GM19025 (cell line): Measurements from ENCODE around the gene ABHD14A.
A peak's percentile ranks its signal among the peaks of the same experiment; 100 is the strongest.

Experiments used
- ATAC-seq: cut with Tn5 transposase; IDR thresholded peaks from one replicate; pipeline ENCODE4 v1.9.1; 2021; ENCODE audit warnings: mild to moderate bottlenecking, low read depth, moderate library complexity; ENCODE audit not compliant: unreplicated experiment

ABHD14A gene

DNA sequence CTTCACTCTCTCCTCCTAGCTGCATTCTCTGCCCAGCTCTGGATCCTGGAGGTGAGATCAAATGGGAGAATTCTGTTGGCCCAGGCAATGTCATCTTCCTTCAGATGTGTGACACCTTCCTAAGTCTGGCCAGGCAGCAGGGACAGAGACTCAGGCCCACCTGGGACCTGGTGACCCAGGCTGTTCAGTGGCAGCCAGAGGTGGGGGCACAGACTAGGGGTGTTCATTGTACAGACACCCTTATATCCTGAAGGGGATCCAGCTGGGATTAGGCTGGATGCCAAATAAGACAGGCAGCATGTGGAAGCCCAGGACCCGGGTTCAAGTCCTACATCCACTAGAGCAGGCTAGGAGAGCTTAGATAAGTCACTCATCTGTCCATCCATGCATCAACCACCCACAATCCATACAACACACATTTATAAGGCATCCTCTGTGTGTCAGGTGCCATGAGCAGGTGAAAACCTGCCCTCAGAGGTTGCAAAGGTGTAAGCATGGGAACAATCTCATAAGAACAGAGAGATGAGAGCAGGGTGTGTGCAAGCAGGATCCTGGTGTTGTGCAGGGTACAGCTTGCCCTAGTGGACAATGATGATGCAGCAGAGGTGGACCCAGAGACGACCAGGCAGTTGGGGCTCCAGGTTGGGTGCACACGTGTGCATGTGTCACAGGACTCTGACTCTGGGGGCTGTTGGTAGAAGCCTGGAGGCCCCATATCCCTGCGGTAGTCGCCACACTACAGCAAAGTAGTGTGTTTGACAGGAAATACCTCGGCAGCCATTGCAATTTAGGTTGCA lies 39.1 kb downstream of the ABHD14A start:
- ATAC-seq = no peak

DNA sequence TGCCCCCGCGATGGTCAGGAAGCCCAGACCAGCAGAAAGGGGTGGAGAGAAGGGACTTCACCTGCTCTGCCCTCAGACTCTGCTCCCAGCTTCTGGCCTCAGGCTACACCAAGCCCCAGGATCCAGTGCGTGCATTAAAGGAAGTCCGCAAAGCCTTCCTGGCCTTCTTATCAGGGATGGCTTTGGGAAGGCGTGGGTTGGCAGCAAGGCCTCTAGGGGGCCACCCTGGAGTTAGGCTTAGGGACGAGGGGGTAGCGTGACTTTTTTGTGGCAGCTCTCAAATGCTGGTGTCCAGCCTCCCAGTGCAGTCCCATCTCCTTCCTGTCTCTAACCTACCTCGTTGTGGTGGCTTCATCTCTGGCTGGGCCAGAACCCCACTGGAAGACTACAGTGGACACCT lies 39.7 kb downstream of the ABHD14A start:
- no peak for ATAC-seq

DNA sequence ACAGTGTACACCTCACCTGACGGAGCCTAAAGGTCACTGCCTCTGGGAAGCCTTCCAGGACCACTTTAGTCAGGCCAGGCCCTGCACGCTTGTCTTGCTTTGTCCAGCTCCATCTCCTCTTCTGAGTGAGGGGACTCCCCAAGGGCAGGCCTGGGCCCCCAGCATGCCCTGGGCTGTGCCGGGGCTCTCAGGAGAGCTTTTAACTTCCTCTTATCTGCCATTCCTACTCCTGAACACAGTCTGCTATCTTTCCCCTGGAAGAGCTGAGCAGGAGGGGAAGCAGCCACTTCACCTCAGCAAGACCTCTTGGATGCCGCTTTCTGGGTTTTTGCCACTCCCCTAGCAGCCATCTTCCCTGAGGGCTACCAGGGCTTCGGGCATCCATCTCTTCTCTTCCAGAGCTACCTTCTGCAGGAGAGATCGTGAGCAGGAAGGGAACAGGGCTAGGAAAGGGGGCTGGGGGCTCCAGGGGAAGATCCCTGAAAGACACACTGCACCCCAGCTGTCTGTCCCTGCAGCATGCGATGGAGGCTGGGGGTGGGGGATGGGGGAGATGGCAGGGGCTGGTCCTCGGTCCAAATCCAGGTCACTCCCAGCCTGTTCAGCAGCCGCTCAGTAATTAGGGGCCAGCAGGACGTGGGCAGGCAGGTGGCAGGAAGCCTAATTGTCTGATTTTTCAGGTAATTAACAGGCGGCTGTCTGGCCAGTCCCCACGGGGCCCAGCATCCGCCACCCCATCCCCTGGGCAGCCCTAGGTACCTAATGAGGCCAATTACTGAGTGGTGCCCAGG lies 40.8 kb downstream of the ABHD14A start:
- no peak for ATAC-seq

DNA sequence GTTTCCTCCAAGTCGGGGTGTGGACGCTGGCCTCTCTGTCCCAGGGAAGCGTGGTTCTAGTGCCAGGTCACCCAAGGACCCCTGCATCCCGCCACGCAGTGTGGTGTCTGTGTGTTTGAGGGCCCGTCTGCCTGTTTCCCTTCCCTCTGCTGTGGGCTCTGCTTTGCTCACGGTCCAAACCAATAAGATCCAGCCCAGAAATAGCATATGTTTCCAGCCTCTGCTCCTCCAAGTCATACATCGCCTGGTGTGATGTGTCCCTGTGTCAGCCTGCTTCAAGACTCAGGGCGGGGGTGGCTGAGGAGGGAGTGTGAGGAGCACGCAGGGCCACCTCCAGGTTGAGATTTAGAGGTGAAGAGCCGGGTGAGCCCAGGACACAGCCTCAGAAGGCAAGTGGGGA lies 42.7 kb downstream of the ABHD14A start:
- no peak for ATAC-seq

DNA sequence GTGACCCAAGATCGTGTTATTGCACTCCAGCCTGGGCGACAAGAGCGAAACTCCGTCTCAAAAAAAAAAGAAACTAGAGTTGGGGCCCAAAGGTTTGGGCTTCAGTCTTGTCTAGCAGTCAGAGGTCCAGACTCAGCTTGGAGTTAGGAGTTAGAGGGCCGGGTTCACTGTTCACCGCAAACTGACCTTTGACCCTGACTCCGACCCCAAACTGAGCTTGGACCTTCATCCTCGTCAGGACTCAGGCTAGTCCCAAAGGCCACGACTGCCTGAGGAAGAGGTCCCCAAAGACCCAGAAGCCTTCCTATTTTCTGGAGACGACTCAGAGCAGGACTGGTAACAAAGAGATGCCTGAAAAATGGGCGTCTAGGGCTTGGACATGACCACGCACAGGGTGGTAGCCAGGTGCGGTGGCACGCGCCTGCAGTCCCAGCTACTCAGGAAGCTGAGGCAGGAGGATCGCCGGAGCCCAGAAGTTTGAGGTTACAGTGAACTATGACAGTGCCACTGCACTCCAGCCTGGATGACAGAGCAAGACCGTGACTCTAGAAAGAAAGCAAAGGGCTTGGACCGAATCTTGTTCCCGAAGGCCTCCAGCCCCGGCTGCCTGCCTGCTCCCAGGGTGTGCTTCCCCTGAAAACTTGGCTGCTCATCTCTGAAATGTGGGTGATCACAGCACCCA lies 43.6 kb downstream of the ABHD14A start:
- ATAC-seq = no peak

DNA sequence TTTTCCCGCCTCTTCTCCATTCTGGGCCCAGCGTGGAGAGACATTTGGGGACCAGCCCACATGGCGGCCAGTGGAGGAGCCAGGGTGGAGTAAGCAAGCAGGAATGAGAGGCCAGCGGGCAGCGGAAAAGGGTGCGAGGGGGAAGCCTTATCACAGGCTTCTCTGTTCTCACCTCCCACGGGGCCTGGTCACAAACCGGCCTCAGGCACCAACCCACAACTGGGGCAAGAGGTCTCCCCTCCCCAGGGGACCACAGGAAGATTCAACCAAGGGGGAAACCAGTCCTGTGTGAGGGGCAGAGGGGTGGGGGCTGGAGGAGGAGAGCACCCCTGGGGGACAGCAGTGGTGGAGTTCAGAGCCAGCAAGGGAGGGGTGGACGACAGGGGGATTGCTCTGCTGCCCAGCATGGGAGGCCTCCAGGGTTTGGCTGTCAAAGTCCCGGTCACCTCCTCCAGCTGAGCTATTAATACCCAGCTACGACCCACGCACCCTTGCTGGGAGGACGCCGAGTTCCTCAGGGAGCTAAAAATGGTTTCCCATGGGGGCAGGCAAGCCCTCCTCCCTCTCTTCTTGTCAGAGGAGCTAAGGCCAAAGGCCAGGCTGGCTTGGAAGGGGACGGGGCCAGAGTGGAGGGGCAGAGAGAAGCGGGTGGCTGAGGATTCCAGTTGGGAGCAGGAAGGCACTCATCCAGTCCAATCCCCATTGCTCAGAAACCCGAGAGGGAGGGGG lies 44.7 kb downstream of the ABHD14A start:
- ATAC-seq = no peak

DNA sequence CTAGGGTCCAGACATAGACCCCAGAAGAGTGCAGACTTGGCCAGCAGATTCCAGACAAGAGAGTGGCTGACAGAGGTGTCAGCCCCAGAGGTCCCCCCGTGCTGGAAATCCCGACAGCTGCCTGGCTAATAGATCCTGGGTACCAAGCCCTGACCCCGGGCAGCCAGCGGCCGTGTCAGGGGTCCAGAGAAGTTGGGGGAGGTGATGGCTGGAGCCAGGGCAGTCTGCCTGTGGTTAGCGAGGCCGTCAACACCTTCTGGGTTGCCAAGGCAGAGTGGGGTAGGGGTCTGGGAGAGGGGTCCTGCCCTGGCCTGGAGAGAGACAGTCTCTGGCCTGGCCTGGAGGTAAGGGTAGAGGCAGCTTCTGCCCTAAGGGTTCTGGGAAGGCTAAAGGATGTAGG lies 45.9 kb downstream of the ABHD14A start:
- no peak for ATAC-seq

DNA sequence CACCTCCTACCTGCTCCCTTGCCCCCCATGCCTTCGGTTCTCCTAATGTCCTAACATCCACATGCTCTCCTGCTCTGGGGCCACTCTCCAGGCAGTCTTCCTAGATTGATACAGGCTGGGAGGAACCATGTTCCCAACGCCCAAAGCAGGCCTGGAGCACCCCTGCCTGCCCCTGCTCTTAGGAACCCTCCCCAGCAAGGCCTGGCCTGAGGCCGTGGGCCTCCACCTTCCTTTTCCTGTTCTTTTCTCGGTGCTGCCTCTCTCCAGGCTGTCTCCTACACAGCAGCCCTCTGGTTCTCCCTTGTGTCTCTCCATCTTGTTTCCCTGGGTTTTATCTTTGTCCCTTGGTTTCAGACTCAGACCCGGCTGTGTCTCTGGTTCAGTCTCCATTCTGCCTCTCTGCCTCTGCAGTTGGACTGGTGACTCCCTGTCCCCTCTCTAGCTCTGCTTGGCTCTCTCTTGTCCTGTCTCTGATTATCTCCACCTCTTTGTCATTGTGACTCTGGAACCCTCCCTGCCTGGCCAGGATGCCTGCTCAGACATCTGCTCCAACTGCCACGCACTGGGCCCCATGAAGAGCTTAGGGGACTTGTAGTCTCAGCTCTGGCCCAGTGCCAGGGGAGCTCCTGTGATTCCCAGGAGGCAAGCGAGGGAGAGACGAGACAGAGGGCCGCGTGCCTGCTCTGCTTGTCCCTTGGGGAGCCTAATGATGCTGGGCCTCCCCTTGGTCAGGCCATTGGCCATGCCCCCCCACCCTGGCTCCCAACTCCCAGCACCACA lies 46.8 kb downstream of the ABHD14A start:
- no peak for ATAC-seq

DNA sequence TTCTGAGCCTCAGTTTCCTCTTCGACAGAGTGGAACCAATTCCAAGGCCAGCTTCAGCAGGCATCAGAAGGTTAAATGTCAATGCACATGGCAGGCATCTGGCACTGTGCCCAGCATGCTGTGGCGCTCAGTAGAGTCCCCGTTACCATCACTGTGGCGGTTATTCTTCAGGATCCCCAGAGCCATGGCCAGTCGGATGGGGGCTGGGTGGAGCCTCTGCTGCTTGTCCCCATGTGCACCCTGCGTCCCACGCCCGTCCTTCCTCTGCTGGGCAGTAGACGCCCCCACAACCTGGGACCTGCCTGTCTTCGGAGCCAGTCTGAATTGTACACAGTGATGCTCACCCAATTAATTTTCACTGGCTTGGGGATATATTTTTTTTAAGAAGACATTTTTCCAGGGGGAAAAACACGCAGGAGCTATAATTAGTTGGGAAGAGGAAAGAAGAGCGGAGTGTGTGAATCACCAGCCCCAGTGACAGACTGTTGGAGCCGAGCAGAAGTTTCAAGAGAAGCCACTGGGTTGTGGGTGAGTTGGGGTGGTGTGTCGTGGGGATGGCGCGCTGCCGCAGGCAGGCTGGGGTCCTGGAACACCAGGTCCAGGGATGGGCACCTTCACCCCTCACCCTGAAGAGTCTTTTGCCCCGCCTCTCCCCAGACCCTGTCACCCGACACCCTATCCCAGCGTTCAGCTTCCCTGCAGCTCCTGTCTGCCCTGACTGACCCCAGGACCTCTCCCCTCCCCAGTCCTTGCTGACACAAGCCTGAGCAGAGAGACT lies 47.6 kb downstream of the ABHD14A start:
- ATAC-seq = no peak

DNA sequence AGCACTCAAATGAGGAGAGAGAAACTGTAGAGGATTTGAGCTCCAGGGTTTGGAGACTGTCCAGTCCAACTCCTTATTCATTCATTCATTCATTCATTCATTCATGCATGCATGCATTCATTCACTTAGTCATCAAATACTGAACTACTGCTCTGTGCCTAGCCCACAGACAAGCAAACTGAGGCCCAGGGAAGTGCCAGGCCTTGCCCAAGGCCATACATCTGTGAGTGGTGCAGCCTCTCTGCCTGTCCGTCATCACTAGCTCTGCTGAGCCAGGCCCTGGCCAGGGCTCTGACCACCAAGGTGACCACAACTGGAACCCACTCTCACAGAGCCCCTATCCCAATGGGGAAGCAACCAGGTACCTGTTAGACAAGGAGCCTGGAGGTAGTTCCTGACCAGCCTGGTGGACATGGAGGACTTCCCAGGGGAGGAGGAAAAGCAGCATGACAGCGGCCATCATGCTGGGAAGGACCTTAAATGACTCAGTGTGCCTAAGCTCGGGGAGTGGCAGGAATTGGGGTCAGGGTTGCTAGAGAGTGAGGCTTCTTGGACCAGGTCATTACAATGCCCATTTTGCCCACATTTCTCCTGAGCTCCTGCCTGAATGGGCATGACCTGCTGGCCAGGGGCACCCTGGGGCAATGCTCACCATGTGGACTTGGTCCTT lies 48.4 kb downstream of the ABHD14A start:
- ATAC-seq = no peak

DNA sequence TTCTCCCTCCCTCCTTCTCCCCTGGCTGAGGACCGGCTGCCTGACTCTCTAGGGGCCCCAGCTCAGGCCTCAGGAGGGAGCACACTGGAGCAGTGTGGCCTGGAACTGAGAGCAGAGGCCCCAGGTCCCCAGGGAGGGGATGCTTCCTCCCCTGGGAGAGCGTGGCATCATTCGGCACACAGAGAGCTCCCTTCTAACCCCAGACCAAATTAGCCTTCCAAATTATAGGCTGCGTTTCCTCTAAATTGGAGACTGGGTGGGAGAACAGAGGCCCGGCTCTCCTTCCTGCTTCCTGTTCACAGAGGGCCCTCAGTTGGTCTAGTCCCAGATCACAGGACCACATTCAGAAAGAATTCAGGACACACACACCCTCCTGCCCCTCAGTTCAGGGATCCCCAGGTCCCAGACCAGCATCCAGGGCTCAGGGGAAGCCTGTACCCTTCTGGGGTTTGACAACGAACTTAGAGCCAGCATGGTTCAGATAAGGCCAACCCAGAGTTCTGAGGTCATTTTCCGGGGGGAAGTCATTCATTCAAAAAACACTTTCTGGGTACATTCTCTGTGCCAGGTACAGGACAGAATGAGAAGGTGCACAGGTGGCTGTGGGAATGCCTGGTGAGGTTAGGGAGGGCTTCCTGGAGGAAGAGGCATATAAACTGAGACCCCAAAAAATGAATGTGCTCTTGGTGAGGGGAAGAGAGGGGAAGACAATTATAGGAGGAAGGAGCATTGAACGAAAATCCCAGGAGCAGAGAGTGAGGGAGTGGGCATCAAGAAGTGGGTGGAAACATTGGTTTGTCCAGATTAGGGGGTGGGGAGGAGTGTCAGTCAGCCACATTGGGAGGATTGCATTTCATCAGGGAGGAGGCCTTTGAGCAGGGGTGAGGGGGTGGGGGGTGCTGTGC lies 49.2 kb downstream of the ABHD14A start:
- ATAC-seq = peak; percentile 64

DNA sequence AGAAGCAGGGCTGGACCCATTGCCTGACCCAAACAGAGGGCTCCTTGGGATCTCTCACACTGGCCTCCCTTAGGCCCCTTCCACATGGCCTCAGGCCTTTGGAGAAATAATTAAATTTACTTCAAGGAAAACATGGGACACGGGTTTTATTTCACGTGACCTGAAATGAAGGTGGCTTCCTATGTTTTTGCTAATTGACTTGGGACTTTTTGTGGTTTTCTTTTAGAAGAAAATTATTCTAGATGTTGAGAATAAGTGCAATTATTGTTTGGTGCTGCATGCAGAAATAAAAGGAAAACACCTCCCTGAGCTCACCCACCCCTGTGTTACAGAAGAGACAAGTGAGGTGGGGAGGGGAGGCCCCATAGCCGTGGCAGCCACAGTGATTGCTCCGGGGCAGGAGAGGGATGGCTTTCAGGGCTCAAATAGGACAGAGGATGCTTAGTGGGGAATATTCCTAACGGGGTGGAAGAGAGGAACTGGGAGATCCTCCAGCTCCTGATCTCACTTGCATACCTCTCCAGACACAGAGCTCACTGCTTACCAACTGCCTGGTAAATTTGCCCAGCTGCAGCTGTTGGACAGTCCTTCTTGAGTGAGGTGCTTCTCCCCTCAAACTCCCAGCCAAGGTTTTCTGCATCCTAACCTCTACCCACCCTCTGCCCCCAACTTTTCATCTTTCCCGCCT lies 50.0 kb downstream of the ABHD14A start:
- no peak for ATAC-seq

DNA sequence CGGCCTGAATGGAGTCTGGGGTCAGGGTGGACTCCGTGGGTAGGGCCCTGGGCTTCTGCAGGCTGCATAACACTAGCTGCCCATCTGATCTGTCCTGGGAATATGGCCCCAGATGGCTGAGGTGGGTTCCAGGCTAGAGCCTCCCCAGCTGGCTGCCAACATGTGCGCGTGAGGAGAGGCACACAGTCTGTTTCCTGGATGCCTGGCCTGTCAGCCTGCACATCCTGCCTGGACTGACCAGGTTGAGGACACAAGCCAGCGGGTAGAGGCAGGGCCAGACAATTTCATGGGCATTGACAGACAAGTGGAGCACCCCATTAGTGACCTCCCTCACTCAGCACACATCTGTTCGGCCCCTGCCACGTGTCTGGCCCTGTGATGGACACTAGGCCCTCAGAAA lies 50.6 kb downstream of the ABHD14A start:
- no peak for ATAC-seq

DNA sequence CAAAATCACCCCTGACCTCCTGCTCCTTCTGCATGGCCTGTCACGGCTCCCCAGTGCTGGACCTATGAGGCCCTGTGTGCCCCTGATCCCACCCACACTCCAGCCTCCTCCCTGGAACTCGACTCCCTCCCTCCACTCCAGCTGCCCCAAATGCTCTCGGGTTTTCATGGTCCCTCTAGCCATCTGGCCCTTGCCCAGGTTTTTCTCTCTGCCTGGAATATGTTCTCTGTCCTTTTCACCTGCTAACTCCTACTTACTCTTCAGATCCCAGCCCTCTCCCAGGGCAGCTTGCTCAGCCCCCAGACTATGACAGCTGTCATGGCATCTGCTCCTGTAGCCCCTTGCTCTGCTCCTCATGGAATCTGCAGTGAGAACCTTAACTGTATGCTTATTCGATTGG lies 51.2 kb downstream of the ABHD14A start:
- ATAC-seq = no peak

DNA sequence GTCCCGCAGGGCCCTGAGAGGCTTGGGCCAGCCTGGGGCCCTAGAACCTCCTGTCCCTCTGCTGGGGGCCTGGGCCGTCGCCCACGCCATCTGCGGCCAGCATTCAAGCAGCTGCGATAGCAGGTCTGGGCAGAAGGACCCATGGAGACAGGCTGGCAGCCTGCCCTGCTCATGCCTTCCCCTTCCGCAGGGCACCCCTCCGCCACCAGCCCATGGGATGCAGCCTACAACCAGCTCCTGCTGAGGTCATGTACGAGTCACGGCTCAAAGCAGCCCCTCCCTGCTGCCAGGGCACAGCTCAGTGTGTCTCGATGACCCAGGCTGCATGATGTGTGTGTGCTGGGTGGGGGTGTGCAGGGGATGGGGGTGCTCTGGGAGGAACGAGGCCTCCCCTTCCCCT lies 53.7 kb downstream of the ABHD14A start:
- no peak for ATAC-seq

DNA sequence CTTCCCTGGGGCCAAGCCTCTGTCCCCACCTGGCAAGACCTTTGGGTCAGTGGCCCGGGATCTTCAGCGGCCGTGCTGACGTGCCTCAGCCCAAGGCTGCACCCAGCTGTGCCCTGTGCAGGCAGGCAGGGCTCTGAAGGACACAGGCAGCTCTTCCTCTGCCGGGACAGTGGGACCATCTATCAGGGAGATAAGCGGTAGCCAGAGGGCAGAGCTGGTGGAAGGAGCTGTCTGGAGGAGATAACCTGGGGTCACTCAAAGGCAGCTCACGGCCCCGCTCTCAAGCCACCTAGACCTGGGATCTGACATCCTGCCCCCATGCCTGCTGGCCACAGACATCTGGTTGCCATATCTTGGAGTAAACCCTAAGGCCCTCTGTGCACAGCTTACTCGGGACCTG lies 54.2 kb downstream of the ABHD14A start:
- ATAC-seq = no peak

DNA sequence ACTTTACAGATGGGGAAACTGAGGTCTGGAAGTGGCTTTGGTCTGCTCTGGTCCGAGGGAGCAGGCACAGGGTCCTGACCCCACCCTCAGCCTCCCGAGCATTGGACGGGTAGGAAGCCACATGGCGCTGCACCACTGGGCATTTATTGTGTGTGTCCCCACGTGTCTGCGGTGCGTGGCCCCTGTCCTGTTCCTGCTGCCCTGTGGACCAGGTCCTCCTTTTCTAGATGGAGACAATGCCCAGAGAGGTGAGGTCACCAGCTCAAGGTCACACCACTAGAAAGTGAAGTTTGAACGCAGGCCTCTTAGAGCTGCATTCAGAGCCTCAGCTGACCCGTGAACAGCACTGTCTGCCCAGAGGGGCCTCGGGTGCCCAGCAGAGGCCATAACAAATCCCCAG lies 54.7 kb downstream of the ABHD14A start:
- no peak for ATAC-seq
